ENCODE measurements around the gene SNX21. TPM values are rescaled to one million over a fixed set of nuclear protein-coding genes. Genes with fewer than 3 reads are reported as not detected.
"Not testable (repeated sequence)": the region's sequence is repeated elsewhere in the genome, so short reads cannot be mapped to it uniquely, and the experiment has no call there.

The SNX21 gene
- total RNA-seq = 67.3 TPM

- DNase-seq = peak; percentile 91
These were observed at the start of gene SNX21 for GRCh38 chr20:45833030-45833882. SNX21 (plus strand) TSS chr20:45833799; CDS start chr20:45833920, 121 bp downstream.

GRCh38 chr20:45788351-45788750, 45.2 kb upstream of the SNX21 start:
- no peak for DNase-seq

- DNase-seq = no peak
These were observed 41.1 kb upstream of the SNX21 start for GRCh38 chr20:45792317-45793118.

GRCh38 chr20:45796337-45797065, 37.1 kb upstream of the SNX21 start:
- peak; percentile 51 for DNase-seq

GRCh38 chr20:45797510-45797909, 36.1 kb upstream of the SNX21 start:
- DNase-seq = not testable (repeated sequence)

GRCh38 chr20:45797955-45798354, 35.6 kb upstream of the SNX21 start:
- not testable (repeated sequence) for DNase-seq

GRCh38 chr20:45798935-45799642, 34.5 kb upstream of the SNX21 start:
- peak; percentile 74 for DNase-seq

GRCh38 chr20:45801851-45802250, 31.7 kb upstream of the SNX21 start:
- no peak for DNase-seq

GRCh38 chr20:45810191-45810970, 23.2 kb upstream of the SNX21 start:
- DNase-seq = no peak

- peak; percentile 99 for DNase-seq
These were observed 21.2 kb upstream of the SNX21 start, which contains the start of gene UBE2C for GRCh38 chr20:45812157-45813005. UBE2C (plus strand) TSS chr20:45812644; CDS start chr20:45812696, 52 bp downstream.

- DNase-seq = no peak
These were observed 20.6 kb upstream of the SNX21 start for GRCh38 chr20:45813006-45813340.

GRCh38 chr20:45813489-45813888, 20.1 kb upstream of the SNX21 start:
- no peak for DNase-seq

- no peak for DNase-seq
These were observed 19.3 kb upstream of the SNX21 start for GRCh38 chr20:45814314-45814713.

GRCh38 chr20:45816951-45817350, 16.6 kb upstream of the SNX21 start:
- DNase-seq = no peak

GRCh38 chr20:45817376-45818194, 16.0 kb upstream of the SNX21 start:
- DNase-seq = no peak

GRCh38 chr20:45818239-45818638, 15.4 kb upstream of the SNX21 start:
- DNase-seq = no peak

- no peak for DNase-seq
These were observed 14.1 kb upstream of the SNX21 start for GRCh38 chr20:45819466-45819865.

GRCh38 chr20:45821947-45822346, 11.7 kb upstream of the SNX21 start:
- no peak for DNase-seq

- peak; percentile 73 for DNase-seq
These were observed 10.7 kb upstream of the SNX21 start for GRCh38 chr20:45822857-45823256.

All from tongue (tissue), 2 donors.